ENCODE results near the gene IFI30.

IFI30 gene

GRCh38 chr19:18171605-18172327, 1.8 kb upstream of the IFI30 start:
- DNase-seq, result no peak

GRCh38 chr19:18172331-18173053, 1.1 kb upstream of the IFI30 start:
- DNase-seq, result no peak

GRCh38 chr19:18173054-18173571, 500 bp upstream of the IFI30 start:
- peak; percentile 42 for DNase-seq

- DNase-seq, result no peak
These were observed 1.4 kb downstream of the IFI30 start for GRCh38 chr19:18174983-18175382.

GRCh38 chr19:18176367-18177310, 3.0 kb downstream of the IFI30 start:
- no peak for DNase-seq

DNA sequence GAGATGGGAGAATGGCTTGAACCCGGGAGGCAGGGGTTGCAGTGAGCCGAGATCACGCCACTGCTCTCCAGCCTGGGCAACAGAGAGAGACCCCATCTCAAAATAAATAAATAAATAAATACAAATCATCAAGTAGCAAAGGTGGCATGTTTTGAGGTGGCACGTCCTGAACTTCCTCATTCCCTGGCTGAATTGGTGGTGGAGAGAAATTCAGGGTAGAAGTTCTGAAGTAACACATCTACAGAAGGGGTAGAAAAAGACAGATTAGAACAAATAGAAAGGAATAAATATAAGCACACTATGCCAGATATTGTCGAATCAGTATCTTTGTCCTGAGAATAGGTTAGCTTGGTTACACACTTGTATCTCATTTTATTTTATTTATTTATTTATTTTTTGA, 6.3 kb downstream of the IFI30 start:
- no peak for DNase-seq

GRCh38 chr19:18183529-18183928, 9.9 kb downstream of the IFI30 start:
- no peak for DNase-seq

- DNase-seq, result no peak
These were observed 11.9 kb downstream of the IFI30 start for GRCh38 chr19:18185538-18185937.

GRCh38 chr19:18190278-18190677, 16.7 kb downstream of the IFI30 start:
- no peak for DNase-seq

- DNase-seq, result no peak
These were observed 18.0 kb downstream of the IFI30 start for GRCh38 chr19:18191640-18192062.

- DNase-seq, result peak; percentile 100
These were observed 19.2 kb downstream of the IFI30 start, which contains the start of gene MPV17L2 for GRCh38 chr19:18192673-18193387. Gene MPV17L2 (plus strand): TSS chr19:18193218. CDS start chr19:18193282, 64 bp downstream.

DNA sequence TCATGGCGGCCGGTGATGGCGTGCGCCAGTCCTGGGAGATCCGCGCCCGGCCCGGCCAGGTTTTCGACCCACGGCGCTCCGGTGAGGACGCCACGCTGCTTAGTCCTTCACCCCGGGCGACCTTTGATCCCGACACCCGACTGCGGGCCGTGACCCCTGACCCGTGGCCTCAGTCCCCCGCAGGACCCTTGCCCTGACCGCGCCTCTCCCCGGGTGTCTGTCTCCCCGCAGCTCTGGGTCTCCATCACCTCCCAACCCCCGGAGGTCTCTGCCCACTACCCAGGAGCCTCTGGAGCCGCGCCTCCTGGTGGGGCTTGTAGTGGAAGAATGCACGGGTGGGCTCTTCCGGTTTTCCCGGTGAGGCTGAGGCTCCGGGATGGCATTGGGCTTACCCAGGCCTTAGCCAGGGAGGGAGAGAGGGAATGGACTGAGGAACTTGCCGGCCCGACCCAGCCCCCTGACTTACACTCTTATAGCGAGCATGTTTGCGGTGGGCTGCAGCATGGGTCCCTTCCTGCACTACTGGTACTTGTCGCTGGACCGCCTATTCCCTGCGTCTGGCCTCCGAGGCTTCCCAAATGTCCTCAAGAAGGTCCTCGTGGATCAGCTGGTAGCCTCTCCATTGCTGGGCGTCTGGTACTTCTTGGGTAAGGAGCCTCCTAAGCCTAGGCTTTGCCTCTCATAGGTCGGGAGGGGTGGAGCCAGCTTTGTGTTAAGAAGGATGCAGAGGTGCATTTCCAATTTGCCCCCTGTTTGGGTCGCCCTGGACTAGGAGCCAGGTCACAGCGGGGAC, 20.0 kb downstream of the IFI30 start:
- DNase-seq, result no peak

GRCh38 chr19:18194181-18194530, 20.5 kb downstream of the IFI30 start:
- DNase-seq, result no peak

DNA sequence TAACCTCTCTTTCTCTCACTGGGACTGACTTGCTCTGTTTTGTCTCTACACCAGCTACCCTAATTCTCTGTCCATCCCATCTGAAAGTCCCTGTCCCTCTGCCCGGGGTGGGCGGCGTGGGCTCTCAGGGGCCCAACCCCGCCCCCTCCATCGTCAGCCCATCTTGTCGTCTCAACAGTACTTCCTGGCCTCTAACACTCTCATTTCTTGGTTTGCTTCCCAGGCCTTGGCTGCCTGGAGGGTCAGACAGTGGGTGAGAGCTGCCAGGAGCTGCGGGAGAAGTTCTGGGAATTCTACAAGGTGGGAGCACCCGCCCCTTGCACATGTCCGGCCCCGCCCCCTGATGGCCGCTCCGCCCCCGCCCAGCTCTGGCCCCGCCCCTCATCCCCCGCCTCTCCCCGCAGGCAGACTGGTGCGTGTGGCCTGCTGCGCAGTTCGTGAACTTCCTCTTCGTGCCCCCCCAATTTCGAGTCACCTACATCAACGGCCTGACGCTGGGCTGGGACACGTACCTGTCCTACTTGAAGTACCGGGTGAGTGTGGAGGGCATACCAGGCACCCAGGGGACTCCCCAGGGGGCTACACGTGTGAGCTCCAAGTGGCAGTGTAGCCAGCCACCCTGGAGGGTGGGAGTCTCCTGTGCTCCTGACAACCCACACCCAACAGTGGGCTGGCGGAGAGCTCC, 21.1 kb downstream of the IFI30 start:
- peak; percentile 36 for DNase-seq

- no peak for DNase-seq
These were observed 22.9 kb downstream of the IFI30 start for GRCh38 chr19:18196511-18196845.

- DNase-seq, result no peak
These were observed 23.7 kb downstream of the IFI30 start for GRCh38 chr19:18197306-18197705.

DNA sequence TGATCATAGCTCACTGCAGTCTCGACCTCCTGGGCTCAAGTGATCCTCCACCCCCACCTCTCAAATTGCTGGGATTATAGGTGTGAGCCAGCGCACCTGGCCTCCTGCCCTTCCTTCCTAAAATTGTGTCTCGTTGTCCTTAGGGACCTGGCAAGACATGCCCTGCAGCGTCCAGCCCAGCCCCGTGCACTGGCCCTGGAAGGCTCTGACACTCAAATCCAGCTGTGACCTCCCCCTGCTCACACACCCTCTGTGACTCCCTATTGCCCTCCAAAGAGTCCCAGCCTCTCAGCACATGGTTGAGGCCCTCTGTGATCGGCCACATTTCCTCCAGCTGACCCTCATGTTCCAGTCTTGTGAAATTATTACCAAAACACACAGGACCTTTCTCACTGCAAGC, 24.3 kb downstream of the IFI30 start:
- no peak for DNase-seq

GRCh38 chr19:18198374-18198773, 24.8 kb downstream of the IFI30 start:
- no peak for DNase-seq

DNA sequence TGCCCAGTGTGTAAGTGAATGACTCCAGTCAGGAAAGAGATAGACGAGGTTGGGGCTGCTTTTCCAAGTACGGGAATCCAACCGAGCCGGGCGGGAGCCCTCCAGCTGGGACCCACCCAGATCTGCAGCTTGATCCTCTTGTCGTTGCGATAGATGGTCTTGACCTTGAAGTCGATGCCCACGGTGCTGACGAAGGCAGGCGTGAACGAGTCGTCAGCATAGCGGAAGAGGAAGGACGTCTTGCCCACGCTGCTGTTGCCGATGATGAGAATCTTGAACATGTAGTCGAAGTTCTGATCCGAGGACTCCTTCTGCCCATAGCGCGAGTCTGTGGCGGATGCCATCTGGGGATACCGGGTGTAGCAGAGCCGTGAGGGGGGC, 28.8 kb downstream of the IFI30 start:
- DNase-seq, result no peak

DNA sequence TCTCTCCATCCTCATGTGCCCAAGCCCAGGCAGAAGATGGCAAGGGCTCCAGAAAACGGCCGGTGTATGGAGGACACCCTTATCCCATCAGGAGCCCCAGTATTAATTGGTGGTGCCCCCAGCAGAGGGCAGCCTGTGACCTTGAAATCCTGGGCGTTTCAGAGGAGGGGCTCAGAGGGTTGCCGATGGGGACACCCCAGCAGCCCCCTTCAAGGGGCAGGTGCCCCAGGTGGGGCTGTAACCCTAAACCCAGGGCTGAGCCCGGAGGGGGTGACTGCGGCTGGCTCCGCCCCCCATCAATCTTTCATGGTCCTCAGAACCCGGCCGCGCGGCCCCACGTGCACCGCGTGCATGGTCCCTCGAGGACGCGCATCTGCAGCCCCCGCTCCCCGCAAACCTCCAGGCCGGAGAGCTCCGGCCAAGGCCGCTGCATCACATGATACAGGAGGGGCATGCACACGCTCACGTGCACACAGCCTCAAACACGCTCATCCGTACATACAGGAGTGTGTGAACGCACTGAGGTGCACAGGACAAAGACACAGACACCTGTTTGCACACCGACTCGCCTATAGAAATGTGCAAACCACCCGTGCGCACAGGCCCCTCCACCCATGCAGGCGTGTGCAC, 29.3 kb downstream of the IFI30 start:
- no peak for DNase-seq

DNA sequence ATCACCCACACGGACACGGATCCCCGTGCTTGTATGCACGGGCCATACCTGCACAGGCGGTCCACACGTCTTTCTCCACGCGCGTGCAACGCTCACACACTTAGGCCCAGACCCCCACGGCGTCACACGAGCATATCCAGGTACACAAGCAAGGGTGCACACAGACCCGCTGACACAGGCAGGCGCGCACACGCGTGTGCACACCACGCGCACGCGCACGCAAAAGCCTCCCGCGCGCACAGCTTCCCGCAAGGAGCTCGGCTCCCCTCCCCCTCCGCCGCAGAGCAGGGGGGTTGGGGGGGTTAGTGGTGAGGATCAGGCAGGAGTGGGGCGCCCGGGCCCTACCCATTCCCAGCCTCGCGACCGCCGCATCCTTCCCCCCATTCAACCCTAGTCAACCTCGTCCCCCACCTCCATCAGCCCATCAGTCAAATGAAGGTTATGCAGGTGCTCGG, 29.8 kb downstream of the IFI30 start:
- no peak for DNase-seq

All from fibroblast of skin of right biceps (primary cell).